NCI-H2081 treated with DMSO at 0.1 percent for 48 hours (cell line): ENCODE results near the gene STEAP1B.

Experiments
- DNase-seq: peaks from one replicate; lab custom pipeline; 2025; lab: John Stamatoyannopoulos, UW

Gene STEAP1B

GRCh38 chr7:22430457-22430856 lies 69.5 kb downstream of the STEAP1B start:
- no peak for DNase-seq

GRCh38 chr7:22429386-22429785 lies 70.6 kb downstream of the STEAP1B start:
- DNase-seq = no peak

- DNase-seq = no peak
Measured at GRCh38 chr7:22427855-22428254, 72.1 kb downstream of the STEAP1B start.

GRCh38 chr7:22427104-22427503 lies 72.9 kb downstream of the STEAP1B start:
- no peak for DNase-seq

- DNase-seq = no peak
Measured at GRCh38 chr7:22426463-22427094, 73.4 kb downstream of the STEAP1B start.

- DNase-seq = no peak
Measured at GRCh38 chr7:22425361-22425760, 74.6 kb downstream of the STEAP1B start.

GRCh38 chr7:22422831-22423615 lies 77.0 kb downstream of the STEAP1B start:
- DNase-seq = no peak

GRCh38 chr7:22420973-22421635 lies 78.9 kb downstream of the STEAP1B start:
- DNase-seq = no peak

GRCh38 chr7:22420008-22420407 lies 80.0 kb downstream of the STEAP1B start:
- DNase-seq = no peak

- DNase-seq = no peak
Measured at GRCh38 chr7:22419488-22419887, 80.5 kb downstream of the STEAP1B start.

GRCh38 chr7:22418251-22419046 lies 81.5 kb downstream of the STEAP1B start:
- no peak for DNase-seq

- DNase-seq = no peak
Measured at GRCh38 chr7:22417841-22418240, 82.1 kb downstream of the STEAP1B start.

GRCh38 chr7:22417349-22417748 lies 82.6 kb downstream of the STEAP1B start:
- DNase-seq = no peak

- DNase-seq = no peak
Measured at GRCh38 chr7:22414424-22414823, 85.6 kb downstream of the STEAP1B start.

GRCh38 chr7:22413211-22413610 lies 86.8 kb downstream of the STEAP1B start:
- no peak for DNase-seq

GRCh38 chr7:22411977-22412693 lies 87.9 kb downstream of the STEAP1B start:
- no peak for DNase-seq

- no peak for DNase-seq
Measured at GRCh38 chr7:22406715-22407114, 93.3 kb downstream of the STEAP1B start.

GRCh38 chr7:22404421-22405023 lies 95.5 kb downstream of the STEAP1B start:
- DNase-seq = no peak

- no peak for DNase-seq
Measured at GRCh38 chr7:22403344-22403743, 96.6 kb downstream of the STEAP1B start.

- DNase-seq = no peak
Measured at GRCh38 chr7:22402250-22402649, 97.7 kb downstream of the STEAP1B start.

GRCh38 chr7:22400936-22401553 lies 98.9 kb downstream of the STEAP1B start:
- no peak for DNase-seq
